ENCODE results near the gene KDM2B. TPM values are rescaled to one million over a fixed set of nuclear protein-coding genes. Genes with fewer than 3 reads are reported as not detected.

The KDM2B gene
- polyA plus RNA-seq, 1 of the 3 experiments (the other 2 are of a cell fraction) = 11.5 TPM

GRCh38 chr12:121516437-121517011, 64.3 kb downstream of the KDM2B start:
- Histone ChIP-seq H3K4me3 (ENCODE audit: low read depth in 2 of 2, low read length in 1 of 2) (no peak overlapping the region), H3K27me3 (ENCODE audit: insufficient read depth) (no peaks in the 10 kb centered on the region), H3F3A (replicated peaks; ENCODE audit: insufficient read depth) (peaks cover 9% of the 10 kb centered on the region), H3K27ac (ENCODE audit: low read depth in 2 of 2, low read length in 1 of 2) (no peak overlapping the region), H3K9ac (no peak overlapping the region), H2AFZ (ENCODE audit: low read depth) (no peak overlapping the region), H3K79me2 (ENCODE audit: insufficient read depth) (no peaks in the 10 kb centered on the region), H3K9me2 (no peaks in the 10 kb centered on the region), H3K4me1 (ENCODE audit: control insufficient read depth in 1 of 2, insufficient read depth in 2 of 2, low read depth in 1 of 2, low read length in 1 of 2) (peaks cover 0 to 7% of the 10 kb centered on the region in 2 experiments; a peak in 1 of 4 replicates), H3K9me3 (no peaks in the 10 kb centered on the region), H4K20me1 (ENCODE audit: insufficient read depth) (no peaks in the 10 kb centered on the region), H3K4me2 (no peak overlapping the region), H3K36me3 (replicated peaks in 1 of 2; ENCODE audit: control insufficient read depth in 1 of 2, insufficient read depth in 2 of 2, low read length in 1 of 2) (peaks cover 0 to 13% of the 10 kb centered on the region in 2 experiments)
- TF ChIP-seq EP300 (IDR thresholded peaks at IDR 0.05; ENCODE audit: borderline replicate concordance in 1 of 2, low read depth in 1 of 2, low read length in 1 of 2) (no peak), TCF12 (IDR thresholded peaks at IDR 0.05) (no peak), ELF1 (IDR thresholded peaks at IDR 0.05) (no peak), FOXM1 (IDR thresholded peaks at IDR 0.05; ENCODE audit: low read depth) (no peak), GATA2 (CRISPR knock-in tag; IDR thresholded peaks at IDR 0.05) (no peak), SIN3A (IDR thresholded peaks at IDR 0.05; ENCODE audit: borderline replicate concordance, low read depth, low read length) (no peak), CTCF (IDR thresholded peaks at IDR 0.05) (no peak), ZBTB33 (IDR thresholded peaks at IDR 0.05; ENCODE audit: borderline replicate concordance, low read depth) (no peak), USF1 (IDR thresholded peaks at IDR 0.05; ENCODE audit: borderline replicate concordance, low read depth) (no peak)
- 96% methylated on average over 10 of the region's 10 CpGs for WGBS (ENCODE audit: low lambda C conversion rate)
- ChIA-PET CTCF (interaction anchor here (1.0 to 1.3 kb wide), 3 partner anchors 16 to 36 kb away, joined by 3 to 4 read pairs (median 3); no protein-coding TSS in a partner anchor), POLR2A (no interaction called here)
- no peak for DNase-seq

- H3F3A ChIP-seq (replicated peaks; ENCODE audit: insufficient read depth) = peaks cover 9% of the 10 kb centered on the region
- no peaks in the 10 kb centered on the region for H3K79me2 ChIP-seq (ENCODE audit: insufficient read depth)
- no peak overlapping the region for H3K4me2 ChIP-seq
- no peaks in the 10 kb centered on the region for H3K27me3 ChIP-seq (ENCODE audit: insufficient read depth)
- H3K4me1 ChIP-seq (ENCODE audit: control insufficient read depth in 1 of 2, insufficient read depth in 2 of 2, low read depth in 1 of 2, low read length in 1 of 2) = peaks cover 0 to 7% of the 10 kb centered on the region in 2 experiments; a peak in 1 of 4 replicates
- TF ChIP-seq JUND (IDR thresholded peaks at IDR 0.05) = no peak
- TF ChIP-seq NFIC (IDR thresholded peaks at IDR 0.05; ENCODE audit: borderline replicate concordance) = no peak
- TF ChIP-seq YY1 (IDR thresholded peaks at IDR 0.05; ENCODE audit: low read depth) = no peak
- TF ChIP-seq RCOR1 (IDR thresholded peaks at IDR 0.05; ENCODE audit: low read length) = no peak
- no peak for TF ChIP-seq TAF1 (IDR thresholded peaks at IDR 0.05; ENCODE audit: borderline replicate concordance, low read depth, low read length)
- TF ChIP-seq TCF12 (IDR thresholded peaks at IDR 0.05) = no peak
- TF ChIP-seq FOXJ3 (CRISPR knock-in tag; IDR thresholded peaks at IDR 0.05) = no peak
- H3K9me3 ChIP-seq = no peaks in the 10 kb centered on the region
- no peak overlapping the region for H3K4me3 ChIP-seq (ENCODE audit: low read depth in 2 of 2, low read length in 1 of 2)
- H2AFZ ChIP-seq (ENCODE audit: low read depth) = no peak overlapping the region
- POLR2A ChIA-PET = no interaction called here
- no peaks in the 10 kb centered on the region for H4K20me1 ChIP-seq (ENCODE audit: insufficient read depth)
- no peak overlapping the region for H3K9ac ChIP-seq
- CTCF ChIA-PET = interaction anchor here (1.3 kb wide), 1 partner anchor 21 kb away, joined by 4 read pairs; no protein-coding TSS in a partner anchor
- H3K27ac ChIP-seq (ENCODE audit: low read depth in 2 of 2, low read length in 1 of 2) = no peak overlapping the region; a peak in 1 of 4 replicates
- no peaks in the 10 kb centered on the region for H3K9me2 ChIP-seq
- DNase-seq = no peak
- peaks cover 0 to 13% of the 10 kb centered on the region in 2 experiments for H3K36me3 ChIP-seq (replicated peaks in 1 of 2; ENCODE audit: control insufficient read depth in 1 of 2, insufficient read depth in 2 of 2, low read length in 1 of 2)
- WGBS (ENCODE audit: low lambda C conversion rate) = 72% methylated on average over 7 of the region's 7 CpGs
Measured at GRCh38 chr12:121515615-121516014, 65.2 kb downstream of the KDM2B start.

Data from SK-N-SH (cell line).